LoVo (cell line): ENCODE data around the gene SYCP1.
"Not testable (repeated sequence)": the region's sequence is repeated elsewhere in the genome, so short reads cannot be mapped to it uniquely, and the experiment has no call there.

Experiments
- DNase-seq: peaks from one replicate; pipeline ENCODE4 v3.0.0-alpha.2; 2016; ENCODE audit warnings: low spot score

Gene SYCP1

DNA sequence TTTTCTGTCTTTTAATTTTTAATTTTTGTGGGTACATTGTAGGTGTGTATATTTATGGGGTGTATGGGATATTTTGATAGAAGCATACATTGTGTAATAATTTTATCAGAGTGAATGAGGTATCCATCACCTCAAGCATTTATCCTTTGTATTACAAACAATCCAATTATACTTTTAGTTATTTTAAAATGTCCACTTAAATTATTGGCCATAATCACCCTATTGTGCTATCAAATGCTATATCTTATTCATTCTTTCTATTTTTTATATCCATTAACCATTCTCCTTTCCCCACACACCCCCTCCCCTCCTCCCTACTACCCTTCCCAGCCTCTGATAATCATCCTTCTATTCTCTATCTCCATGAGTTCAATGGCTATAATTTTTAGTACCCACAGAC lies 104.8 kb downstream of the SYCP1 start:
- no peak for DNase-seq

GRCh38 chr1:114976891-114977290 lies 122.2 kb downstream of the SYCP1 start:
- no peak for DNase-seq

DNA sequence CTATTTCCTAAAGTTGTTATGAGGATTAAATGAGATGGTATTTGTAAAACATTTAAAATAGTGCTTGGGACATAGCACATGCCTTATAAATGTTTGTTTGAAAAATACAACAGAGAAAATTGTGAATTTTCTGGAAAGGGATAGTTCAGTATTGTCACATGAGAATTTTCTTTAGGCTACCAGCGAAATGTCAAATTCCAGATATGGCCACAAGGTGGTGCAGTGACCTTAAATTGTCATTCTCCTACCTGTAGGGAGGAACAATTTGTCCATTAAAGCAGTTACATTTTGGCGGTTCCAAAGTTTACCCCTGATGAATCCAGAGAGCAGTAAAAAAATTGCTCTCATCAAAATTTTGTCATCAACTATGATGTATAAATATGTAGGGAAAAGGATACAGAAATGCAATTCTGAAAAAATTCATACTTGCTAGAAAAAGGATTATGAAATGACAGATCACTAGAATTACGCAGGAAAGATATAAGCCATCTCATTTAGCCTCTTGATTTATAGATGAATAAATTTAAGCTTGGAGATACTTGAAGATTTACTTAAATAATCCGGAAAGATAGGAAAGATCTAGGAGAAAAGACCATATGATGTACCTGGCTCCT lies 124.7 kb downstream of the SYCP1 start:
- peak; percentile 59 for DNase-seq

DNA sequence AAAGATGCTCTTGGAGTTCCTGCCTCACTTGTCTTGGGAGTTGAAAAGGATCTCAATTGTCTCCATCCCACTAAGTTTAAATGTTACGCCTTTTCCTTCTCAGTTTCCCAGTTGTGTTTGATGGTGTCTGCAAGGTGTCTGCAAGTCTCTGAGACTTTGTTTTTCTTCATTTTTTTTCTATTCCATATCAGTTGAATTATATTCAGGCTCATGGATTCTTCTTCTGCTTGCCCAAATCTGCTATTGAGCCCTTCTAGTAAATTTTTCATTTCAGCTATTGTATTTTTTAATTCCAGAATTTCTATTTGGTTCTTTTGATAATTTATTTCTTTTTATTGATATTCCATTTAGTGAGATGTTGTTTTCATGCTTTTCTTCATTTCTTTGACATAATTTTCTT lies 127.6 kb downstream of the SYCP1 start:
- no peak for DNase-seq

DNA sequence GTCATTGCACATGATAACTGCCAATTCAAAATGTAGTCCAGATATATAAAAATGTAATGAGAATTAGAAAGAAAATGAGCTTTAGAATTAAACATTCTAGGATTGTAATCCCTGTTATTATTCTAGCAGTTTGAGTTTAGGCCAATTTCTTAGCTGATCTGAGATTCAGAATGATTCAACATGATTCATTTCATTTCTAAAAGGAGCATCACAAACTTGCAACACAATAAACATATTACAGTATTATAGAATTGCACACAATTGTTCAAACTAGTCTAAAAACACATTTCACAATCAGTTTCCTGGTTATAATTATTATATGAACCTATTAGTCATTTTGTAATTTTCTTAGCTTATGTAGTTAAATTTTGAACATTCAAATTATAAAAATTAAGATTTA lies 131.6 kb downstream of the SYCP1 start:
- no peak for DNase-seq

DNA sequence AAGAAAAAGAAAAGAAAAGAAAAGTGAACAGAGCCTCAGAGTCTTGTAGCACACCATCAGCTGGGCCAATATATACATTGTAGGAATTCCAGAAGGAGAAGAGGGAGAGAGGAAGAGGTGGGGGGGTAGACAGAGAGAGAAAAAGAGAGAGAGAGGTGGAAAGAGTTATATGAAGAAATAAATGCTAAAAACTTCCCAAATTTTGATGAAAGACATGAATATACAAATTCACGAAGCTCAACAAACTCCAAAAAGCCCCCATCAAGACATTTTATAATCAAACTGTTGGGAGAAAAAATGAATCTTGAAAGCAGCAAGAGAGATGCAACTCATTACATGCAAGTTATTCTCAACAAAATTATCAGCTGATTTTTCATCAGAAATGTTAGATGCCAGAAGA lies 133.4 kb downstream of the SYCP1 start:
- DNase-seq, result no peak

GRCh38 chr1:114997510-114998289 lies 143.0 kb downstream of the SYCP1 start:
- DNase-seq, result no peak

GRCh38 chr1:115006191-115006590 lies 151.5 kb downstream of the SYCP1 start:
- no peak for DNase-seq

- no peak for DNase-seq
Observed at GRCh38 chr1:115012006-115012405, 157.3 kb downstream of the SYCP1 start.

DNA sequence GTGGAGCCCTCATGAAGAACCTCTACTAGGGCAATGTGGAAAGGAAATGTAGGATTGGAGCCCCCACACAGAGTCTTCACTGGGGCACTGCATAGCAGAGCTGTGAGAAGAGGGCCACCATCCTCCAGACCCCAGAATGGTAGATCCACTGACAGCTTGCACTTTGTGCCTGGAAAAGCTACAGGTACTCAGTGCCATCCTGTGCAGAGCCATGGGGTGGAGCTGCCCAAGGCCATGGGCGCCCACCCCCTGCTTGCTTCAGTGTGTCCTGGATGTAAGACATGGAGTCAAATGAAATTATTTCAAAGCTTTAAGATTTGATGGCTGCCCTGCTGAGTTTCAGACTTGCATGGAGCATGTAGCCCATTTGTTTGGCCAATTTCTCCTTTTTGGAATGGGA lies 157.8 kb downstream of the SYCP1 start:
- no peak for DNase-seq

DNA sequence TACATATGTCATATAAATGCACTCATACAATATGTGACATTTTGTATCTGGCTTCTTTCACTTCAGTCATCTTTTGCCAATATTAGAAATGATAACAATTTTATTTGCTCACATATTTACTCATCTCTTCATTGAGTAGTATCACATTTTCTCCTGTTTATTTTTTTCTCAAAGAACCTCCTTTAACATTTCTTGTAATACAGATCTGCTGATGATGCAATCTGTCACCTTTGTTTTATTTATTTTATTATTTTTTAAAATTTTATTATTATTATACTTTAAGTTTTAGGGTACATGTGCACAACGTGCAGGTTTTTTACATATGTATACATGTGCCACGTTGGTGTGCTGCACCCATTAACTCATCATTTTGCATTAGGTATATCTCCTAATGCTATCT lies 159.1 kb downstream of the SYCP1 start:
- no peak for DNase-seq

- not testable (repeated sequence) for DNase-seq
Observed at GRCh38 chr1:115019549-115019948, 164.9 kb downstream of the SYCP1 start.

DNA sequence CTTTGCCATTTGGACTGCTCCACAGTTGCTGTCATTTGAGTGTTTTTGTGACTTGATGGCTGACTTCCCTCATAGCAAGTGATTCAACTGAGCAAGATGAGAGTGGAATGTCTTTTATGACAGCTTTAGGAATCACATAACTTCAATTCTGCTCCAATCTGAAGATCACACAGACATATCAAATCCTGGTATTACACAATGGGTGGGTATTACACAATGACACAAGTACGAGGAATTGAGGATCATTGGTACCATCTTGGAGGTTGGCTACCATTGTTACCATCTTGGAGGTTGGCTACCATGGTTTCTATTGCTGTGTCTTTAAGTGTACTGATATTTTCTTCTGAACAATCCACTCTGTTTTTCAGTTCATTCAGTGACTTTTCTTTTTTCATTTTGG lies 166.5 kb downstream of the SYCP1 start:
- no peak for DNase-seq

DNA sequence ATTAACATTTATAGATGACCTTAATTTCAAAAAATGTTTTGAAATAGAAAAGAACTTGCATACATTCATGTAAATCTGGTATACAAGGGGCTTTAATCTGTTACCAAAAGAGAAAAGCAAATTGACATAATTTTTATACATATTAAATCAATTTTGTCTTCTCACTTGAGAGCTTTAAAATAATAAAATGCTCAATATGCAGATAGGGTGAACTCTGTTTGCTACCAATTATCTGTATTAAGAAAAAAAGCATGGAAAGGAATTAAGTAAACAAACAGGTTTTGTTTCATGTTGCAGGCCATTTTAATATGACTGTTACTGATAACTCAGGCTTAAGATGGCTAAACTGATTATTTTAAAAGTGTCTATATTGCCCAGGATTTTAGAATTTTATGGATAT lies 168.9 kb downstream of the SYCP1 start:
- DNase-seq, result no peak

DNA sequence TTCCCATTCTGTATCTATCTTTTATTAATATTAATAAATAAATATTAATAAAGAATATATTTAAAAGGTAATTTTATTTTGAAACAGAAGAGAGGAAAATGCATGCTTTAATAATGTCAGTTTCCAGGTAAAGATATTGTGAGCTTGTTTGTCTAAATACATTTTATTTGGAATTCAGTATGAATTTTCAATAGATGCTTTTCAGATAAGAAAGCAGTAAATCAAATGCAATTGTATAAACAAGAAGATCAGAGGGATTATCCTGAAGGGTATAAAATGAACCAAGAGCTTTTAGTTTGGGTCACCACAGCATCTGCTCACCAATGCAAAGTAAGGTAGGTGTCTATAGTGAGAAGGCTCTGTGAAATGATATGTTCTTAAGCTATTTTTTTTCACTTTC lies 174.9 kb downstream of the SYCP1 start, which contains the start of gene TSHB:
TSHB (plus strand) TSS at position 301 of the 400 bp plus-strand sequence. CDS start 3,537 bp downstream, outside the sequence.
- DNase-seq, result no peak

GRCh38 chr1:115031595-115031994 lies 176.9 kb downstream of the SYCP1 start:
- DNase-seq, result no peak

GRCh38 chr1:115035652-115036051 lies 181.0 kb downstream of the SYCP1 start:
- DNase-seq, result no peak

GRCh38 chr1:115036814-115037507 lies 182.3 kb downstream of the SYCP1 start:
- DNase-seq, result no peak

- no peak for DNase-seq
Observed at GRCh38 chr1:115040501-115040900, 185.8 kb downstream of the SYCP1 start.

DNA sequence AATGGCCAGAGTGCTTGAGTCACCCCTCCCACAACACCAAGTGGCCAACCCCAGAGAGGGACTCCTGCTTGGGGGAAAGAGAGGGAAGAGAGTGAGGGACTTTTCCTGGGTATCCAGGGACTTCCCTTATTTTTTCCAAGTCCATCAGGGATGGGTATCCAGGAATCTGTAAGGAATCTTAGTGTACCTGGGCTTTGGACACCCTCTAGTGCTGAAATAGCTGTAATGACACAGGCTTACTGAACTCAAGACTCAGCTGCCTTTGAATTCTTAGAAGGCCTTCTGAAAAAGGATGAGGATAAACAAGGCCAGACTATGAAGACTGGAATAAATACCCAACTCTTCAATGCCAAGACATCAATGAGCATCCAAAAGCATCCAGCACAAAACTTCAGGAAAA lies 187.0 kb downstream of the SYCP1 start:
- DNase-seq, result peak; percentile 10
